DMS79 (cell line): ENCODE measurements around the gene DDX42.
"Not testable (repeated sequence)": the region's sequence is repeated elsewhere in the genome, so short reads cannot be mapped to it uniquely, and the experiment has no call there.

ENCODE experiments used
- DNase-seq: peaks from one replicate; lab custom pipeline; 2025; lab: John Stamatoyannopoulos, UW

DDX42 gene

GRCh38 chr17:63840591-63841349, 66.8 kb downstream of the DDX42 start:
- DNase-seq, result no peak

GRCh38 chr17:63841350-63842172, 67.6 kb downstream of the DDX42 start:
- no peak for DNase-seq

DNA sequence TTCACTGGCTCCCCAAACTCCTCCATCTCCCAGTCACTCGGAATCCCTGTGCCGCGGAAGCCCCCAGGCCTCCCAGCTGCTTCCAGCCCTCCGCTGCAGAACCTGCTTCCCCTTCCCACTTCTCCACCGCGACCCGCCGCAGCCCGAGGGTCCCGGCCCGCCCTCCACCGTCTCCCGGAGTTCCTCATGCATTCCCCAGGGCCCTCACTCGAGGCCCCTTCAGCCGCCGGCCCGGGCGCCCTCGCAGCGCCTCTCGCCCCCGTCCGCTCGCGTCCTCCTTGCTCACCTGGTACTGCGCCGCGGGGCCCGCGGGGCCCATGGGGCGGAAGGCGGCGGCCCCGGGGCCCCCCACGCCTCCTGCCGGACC, 68.2 kb downstream of the DDX42 start:
- no peak for DNase-seq

GRCh38 chr17:63842540-63843386, 68.8 kb downstream of the DDX42 start, which contains the start of gene SMARCD2:
TSS of gene SMARCD2 (minus strand) at chr17:63842685. CDS start at chr17:63842674, 11 bp downstream.
- peak; percentile 85 for DNase-seq

- not testable (repeated sequence) for DNase-seq
Observed at GRCh38 chr17:63843387-63843888, 69.5 kb downstream of the DDX42 start.

DNA sequence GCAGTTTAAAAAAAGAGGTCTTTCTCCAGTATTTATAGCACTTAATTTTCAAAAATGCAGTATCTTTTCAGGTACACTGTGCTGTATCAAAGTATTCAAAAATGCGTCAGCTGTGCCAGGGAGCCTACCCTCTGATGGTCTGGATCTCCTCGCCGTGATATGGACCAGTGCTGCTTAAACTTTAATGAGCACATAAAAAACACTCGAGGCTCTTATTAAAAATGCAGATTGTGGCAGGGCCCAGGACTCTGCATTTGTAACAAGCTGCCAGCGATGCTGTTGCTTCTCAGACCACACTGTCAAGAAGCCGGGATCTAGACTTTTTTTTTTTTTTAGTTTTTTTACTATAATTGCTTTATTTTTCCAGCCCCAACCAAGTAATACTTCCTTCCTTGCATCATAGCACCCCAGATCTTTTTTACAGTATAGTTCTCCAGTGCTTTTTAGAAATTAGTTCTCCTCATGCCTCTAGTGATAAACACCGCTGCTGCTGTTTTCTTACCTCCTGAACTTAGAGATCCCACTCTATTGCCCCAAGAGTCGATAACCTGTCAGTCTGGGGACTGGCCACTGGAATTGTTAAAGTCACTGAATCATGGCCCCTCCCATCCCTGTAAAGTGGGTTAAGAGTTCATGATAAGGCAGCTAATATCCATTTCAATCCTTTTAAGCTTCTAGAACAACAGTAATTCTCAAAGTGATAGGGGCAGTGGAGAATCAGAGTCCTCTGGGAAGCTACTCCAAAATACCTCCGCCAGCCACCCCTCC, 70.1 kb downstream of the DDX42 start:
- no peak for DNase-seq

GRCh38 chr17:63845509-63845908, 71.5 kb downstream of the DDX42 start:
- no peak for DNase-seq

DNA sequence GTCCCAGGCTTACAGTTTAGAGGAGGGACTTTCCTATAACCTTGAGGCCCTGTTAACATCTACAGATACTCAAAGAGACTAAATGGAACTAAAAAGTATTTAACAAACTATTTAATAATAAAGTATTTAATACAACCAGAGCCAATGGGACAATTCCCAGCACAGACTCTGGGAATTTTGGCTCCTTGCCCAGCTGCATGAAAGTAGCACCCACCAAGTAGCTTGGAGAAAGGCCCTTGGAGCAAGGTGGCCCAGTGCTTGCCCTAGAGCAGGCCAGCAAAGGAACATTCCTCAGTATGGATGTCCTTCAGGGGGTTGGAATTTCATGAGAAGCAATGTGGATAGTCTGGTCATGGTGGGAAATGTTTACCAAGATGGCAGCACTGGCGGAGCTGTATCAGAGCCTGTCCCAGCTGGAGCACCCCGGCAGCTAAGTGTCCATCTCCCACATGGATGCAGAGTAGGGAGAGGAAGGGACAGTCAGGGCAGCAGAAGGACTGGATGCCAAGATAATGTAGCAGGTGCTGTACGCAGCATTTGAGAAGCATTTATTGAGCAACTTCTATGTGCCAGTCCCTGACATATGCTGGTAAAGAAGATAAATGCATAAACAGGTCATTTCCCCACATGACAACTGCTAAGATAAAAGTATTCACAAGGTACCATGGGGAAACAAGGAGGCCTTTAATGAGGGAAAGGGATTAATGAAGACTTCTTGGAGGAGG, 73.7 kb downstream of the DDX42 start:
- no peak for DNase-seq

- no peak for DNase-seq
Observed at GRCh38 chr17:63848834-63849689, 75.1 kb downstream of the DDX42 start.

GRCh38 chr17:63850401-63850800, 76.4 kb downstream of the DDX42 start:
- no peak for DNase-seq

DNA sequence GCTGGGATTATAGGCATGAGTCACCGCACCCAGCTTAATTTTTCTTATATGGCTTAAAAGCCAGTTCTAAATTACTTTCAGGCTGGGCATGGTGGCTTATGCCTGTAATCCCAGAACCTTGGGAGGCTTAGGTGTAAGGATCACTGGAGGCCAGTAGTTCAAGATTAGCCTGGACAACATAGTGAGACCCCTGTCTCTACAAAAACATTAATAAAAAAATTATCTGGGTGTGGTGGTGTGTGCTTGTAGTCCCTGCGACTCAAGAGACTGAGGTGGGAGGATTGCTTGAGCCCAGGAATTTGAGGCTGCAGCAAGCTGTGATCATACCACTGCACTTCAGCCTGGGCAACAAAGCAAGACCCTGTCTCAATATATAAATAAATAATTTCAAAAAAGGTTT, 79.3 kb downstream of the DDX42 start:
- DNase-seq, result no peak

GRCh38 chr17:63854709-63855108, 80.7 kb downstream of the DDX42 start:
- no peak for DNase-seq

GRCh38 chr17:63855185-63855584, 81.2 kb downstream of the DDX42 start:
- no peak for DNase-seq

DNA sequence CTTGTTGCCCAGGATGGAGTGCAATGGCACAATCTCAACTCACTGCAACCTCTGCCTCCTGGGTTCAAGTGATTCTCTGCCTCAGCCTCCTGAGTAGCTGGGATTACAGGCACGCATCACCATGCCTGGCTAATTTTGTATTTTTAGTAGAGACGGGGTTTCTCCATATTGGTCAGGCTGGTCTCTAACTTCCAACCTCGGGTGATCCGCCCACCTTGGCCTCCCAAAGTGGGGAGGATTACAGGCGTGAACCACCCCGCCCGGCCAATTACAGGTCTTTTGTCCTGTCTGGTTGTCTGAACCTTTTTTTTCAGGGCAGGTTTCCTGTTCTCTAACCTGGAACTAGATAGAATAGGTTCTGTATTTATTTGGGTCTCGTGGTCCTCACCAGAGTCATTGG, 82.5 kb downstream of the DDX42 start:
- not testable (repeated sequence) for DNase-seq

- DNase-seq, result no peak
Observed at GRCh38 chr17:63859257-63859656, 85.3 kb downstream of the DDX42 start.

GRCh38 chr17:63866625-63867024, 92.7 kb downstream of the DDX42 start:
- DNase-seq, result not testable (repeated sequence)
